ENCODE data around the gene CERS4. TPM values are rescaled to one million over a fixed set of nuclear protein-coding genes. Genes with fewer than 3 reads are reported as not detected.
A peak's percentile ranks its signal among the peaks of the same experiment; 100 is the strongest.
"Not testable (repeated sequence)": the region's sequence is repeated elsewhere in the genome, so short reads cannot be mapped to it uniquely, and the experiment has no call there.

Gene CERS4
- total and polyA plus RNA-seq, 2 experiments from 2014 or later = 68.5 to 109 TPM

GRCh38 chr19:8223442-8223841, 14.3 kb downstream of the CERS4 start:
- Histone ChIP-seq H3K79me2 (replicated peaks; ENCODE audit: insufficient read depth) (peaks cover 79% of the 10 kb centered on the region), H4K20me1 (replicated peaks; ENCODE audit: insufficient read depth) (peaks cover 37% of the 10 kb centered on the region), H3K27ac (ENCODE audit: low read depth) (peak overlapping the region; percentile 63; the same call in 1 of the 2 replicates)
- not testable (repeated sequence) for H3K27me3 ChIP-seq (ENCODE audit: insufficient read depth); H3K4me3 ChIP-seq; H3K27me3 Mint-ChIP-seq (ENCODE audit: insufficient read depth, low read depth, poor library complexity); ATAC-seq; H3K9me3 Mint-ChIP-seq; H3K9me2 ChIP-seq (ENCODE audit: insufficient read depth); H3F3A ChIP-seq (replicated peaks; ENCODE audit: low read depth); H3K36me3 ChIP-seq (ENCODE audit: insufficient read depth); DNase-seq (ENCODE audit: low spot score); H3K4me3 Mint-ChIP-seq; H3K27ac Mint-ChIP-seq; H2AFZ ChIP-seq; H3K4me1 ChIP-seq (ENCODE audit: insufficient read depth); H3K4me2 ChIP-seq
- H3K36me3 Mint-ChIP-seq (ENCODE audit: low read depth) = peaks cover 14% of the 10 kb centered on the region
- peaks cover 10% of the 10 kb centered on the region; the same call in 2 of the 3 replicates for H3K4me1 Mint-ChIP-seq

- H2AFZ ChIP-seq = no peak overlapping the region
- peaks cover 14% of the 10 kb centered on the region for H3K36me3 Mint-ChIP-seq (ENCODE audit: low read depth)
- H3K4me3 Mint-ChIP-seq = no peak overlapping the region
- H3K27me3 Mint-ChIP-seq (ENCODE audit: insufficient read depth, low read depth, poor library complexity) = peaks cover 8% of the 10 kb centered on the region
- H3K9me2 ChIP-seq (ENCODE audit: insufficient read depth) = no peaks in the 10 kb centered on the region
- no peaks in the 10 kb centered on the region for H3K4me1 ChIP-seq (ENCODE audit: insufficient read depth)
- H3K36me3 ChIP-seq (ENCODE audit: insufficient read depth) = no peaks in the 10 kb centered on the region
- H3K4me3 ChIP-seq = no peak overlapping the region
- H4K20me1 ChIP-seq (replicated peaks; ENCODE audit: insufficient read depth) = peaks cover 38% of the 10 kb centered on the region
- no peaks in the 10 kb centered on the region for H3K27me3 ChIP-seq (ENCODE audit: insufficient read depth)
- H3K79me2 ChIP-seq (replicated peaks; ENCODE audit: insufficient read depth) = peaks cover 80% of the 10 kb centered on the region
- H3K4me2 ChIP-seq = no peak overlapping the region
- no peaks in the 10 kb centered on the region for H3K9me3 Mint-ChIP-seq
- no peaks in the 10 kb centered on the region for H3F3A ChIP-seq (replicated peaks; ENCODE audit: low read depth)
- peak overlapping the region; percentile 88 for H3K27ac Mint-ChIP-seq
- DNase-seq (ENCODE audit: low spot score) (no peak), ATAC-seq (peak; percentile 37)
- peaks cover 10% of the 10 kb centered on the region; the same call in 2 of the 3 replicates for H3K4me1 Mint-ChIP-seq
- H3K27ac ChIP-seq (ENCODE audit: low read depth) = no peak overlapping the region
- TF ChIP-seq NANOG (IDR thresholded peaks at IDR 0.05; ENCODE audit: borderline replicate concordance) (no peak), EZH2 (IDR thresholded peaks at IDR 0.05; ENCODE audit: low read depth, unreplicated experiment) (no peak), REST (IDR thresholded peaks at IDR 0.05; ENCODE audit: unreplicated experiment) (no peak), ZNF462 (CRISPR knock-in tag; IDR thresholded peaks at IDR 0.05) (no peak)
Measured at GRCh38 chr19:8224394-8225145, 15.4 kb downstream of the CERS4 start.
